Measurements from ENCODE around the gene LRFN2.

Gene LRFN2

DNA sequence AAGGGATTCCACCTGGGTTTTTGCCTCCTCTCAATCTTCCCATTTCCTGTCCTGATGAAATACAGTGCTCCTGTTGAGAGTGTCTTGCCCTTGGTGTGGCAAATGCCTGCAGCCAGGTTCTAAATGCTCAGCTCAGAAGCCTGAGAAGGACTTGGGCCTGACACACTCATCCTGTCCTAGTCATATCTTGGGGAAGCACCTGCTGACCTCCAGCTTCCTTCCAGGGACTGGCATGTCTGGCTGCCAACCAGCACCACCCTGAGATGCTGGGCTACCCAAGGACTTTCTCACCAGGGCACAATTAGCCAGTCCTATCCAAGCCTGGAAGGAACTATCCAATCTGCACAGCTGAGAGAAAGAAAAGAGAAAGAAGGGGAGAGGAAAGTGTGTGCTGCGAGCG, 43.4 kb downstream of the LRFN2 start:
- no peak for DNase-seq (ENCODE audit: low read depth)

DNA sequence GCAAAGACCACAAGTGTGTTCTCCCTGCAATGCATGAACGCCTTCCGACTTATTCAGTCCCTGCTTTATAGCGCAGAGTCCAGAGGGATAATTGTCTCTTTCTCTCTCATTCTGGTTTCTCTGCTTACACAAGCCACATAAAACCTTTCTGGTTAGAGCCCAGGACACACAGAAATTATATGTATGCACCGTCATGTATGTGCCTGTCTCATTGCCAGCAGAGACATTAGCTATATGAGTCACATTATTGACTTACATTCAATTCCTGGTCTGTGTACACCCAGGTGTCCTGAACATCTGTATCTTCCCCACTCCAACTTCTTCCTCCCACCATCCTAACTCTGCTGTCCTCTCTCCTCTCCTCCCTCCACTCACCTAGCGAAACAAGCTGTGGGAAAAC, 44.0 kb downstream of the LRFN2 start:
- no peak for DNase-seq (ENCODE audit: low read depth)

DNA sequence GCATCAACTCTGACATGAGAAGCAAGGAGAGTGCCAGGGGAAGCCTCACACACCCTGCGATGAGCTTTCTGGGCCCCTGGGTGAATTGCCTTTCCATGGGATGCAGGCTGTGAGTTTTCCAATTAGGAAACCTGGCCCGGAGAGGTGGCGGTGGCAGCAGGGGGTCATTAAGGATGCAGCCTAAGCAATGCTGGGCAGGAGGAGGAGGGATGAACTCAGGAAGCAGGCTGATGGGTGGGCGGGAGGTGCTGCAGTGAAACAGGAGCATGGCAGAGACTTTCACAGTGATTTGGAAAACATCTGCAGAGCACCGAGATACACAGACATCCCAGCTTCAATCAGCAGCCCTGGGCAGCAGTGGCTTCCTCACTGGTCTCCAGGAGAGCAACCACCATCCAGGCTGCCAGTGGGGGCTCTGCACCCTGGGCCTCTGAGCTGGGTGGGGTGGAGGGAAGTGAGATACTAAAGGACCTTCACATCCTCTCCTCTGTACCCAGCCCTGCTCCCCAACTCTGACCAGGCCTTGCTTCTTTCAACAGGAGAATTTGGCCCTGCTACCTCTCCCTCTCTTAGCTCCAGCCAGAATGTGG, 44.9 kb downstream of the LRFN2 start:
- DNase-seq (ENCODE audit: low read depth), result no peak

DNA sequence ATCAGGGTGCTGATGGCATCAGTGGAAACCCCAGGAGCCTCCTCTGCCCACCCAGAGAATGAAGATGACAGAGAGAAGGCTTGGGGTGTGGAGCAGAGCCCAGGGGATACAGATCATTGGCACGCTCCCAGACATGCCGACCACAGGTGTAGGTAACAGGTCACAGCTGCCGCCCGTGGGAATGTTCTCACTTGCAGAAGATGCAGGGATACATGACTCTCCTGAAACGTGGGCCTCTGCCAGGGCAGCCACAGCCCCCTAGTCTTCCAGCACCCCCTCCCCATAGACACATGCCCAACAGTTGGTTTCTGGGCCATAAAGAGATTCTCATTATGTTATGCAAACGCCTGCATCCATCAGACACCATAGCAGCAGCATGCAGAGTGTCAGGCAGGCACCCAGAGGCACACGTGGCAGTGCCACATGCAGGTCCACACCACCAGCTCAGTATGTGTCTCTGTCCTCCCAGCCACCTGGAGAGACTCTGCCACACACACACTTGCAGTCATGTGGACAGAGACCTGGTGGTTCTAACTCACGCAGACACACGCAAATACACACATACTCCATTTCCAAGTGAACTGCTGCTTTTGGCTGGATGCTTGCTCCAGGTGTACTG, 45.5 kb downstream of the LRFN2 start:
- DNase-seq (ENCODE audit: low read depth), result no peak

DNA sequence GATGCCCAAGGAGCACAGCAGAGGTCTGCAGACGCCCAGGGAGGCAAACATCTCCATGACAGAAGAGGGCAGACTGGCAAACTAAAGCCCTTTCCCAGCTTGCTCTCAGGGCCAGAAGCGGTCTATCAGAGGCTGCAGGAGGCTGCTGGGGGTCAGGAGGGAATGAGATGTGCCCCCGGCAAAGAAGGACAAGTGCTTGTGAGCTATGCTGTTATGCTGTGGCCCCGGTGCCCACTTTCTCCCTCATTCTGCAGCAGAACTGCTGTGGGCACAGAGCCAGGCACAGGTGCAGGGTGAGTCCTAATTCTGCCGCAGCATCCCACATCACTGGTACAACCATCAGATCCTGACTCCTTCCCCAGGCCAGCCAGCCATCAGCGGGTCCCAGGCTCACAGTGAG, 46.4 kb downstream of the LRFN2 start:
- no peak for DNase-seq (ENCODE audit: low read depth)

DNA sequence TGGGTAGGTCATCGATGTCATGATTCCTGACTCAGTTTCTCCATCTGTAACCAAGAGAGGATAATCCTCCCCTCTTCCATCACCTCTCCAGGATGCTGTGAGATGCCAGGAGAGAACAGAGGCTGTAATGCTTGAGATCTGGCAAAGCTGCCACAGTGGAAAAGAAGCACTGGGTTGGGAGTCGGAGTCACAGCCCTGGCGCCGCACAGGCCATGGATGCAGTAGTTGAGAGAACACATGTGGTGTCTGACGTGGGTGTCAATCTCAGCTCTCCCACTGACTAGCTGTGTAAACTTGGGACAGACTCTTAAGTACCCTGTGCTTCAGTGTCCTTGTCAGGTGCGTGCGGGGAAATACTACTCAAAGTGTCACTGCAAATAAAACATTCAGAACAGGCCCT, 47.3 kb downstream of the LRFN2 start:
- DNase-seq (ENCODE audit: low read depth), result no peak

DNA sequence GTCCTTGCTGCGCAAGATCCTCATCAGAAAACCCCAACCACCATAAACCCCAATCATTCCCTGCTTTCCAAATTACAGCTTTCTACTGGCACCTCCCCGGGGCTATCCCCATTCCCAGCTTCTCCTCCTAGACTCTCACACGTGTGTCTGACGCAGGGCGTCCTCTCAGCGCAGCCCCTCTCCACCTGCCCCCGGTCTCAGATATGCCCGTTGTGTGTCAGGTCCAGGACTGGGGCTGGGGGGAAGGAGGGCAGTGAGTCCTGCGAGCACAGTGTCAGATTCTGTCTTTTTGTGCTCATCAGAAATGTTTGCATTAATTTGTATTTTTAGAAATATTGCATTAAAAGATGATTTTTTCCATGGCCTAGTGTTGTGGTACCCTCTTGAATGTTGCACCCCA, 48.6 kb downstream of the LRFN2 start:
- no peak for DNase-seq (ENCODE audit: low read depth)

DNA sequence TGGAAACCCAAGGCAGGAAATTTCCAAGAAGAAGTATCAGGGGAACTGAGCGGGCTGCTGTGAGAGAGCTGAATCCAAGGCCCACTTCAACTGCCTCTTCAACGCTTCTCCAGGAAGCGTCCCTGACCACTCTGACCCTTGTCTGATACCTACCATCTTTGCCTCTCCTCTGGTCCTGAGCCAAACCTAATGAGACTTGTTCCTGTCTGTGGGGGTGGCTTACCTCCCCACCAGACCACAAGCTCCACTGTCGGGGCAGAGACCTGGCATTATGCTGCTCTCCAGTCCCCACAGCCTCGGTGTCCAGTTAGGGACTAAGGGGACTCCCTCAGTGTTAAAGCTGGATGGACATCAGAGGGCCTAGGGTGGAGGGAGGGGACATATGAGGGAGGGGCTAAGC, 49.7 kb downstream of the LRFN2 start:
- DNase-seq (ENCODE audit: low read depth), result no peak

DNA sequence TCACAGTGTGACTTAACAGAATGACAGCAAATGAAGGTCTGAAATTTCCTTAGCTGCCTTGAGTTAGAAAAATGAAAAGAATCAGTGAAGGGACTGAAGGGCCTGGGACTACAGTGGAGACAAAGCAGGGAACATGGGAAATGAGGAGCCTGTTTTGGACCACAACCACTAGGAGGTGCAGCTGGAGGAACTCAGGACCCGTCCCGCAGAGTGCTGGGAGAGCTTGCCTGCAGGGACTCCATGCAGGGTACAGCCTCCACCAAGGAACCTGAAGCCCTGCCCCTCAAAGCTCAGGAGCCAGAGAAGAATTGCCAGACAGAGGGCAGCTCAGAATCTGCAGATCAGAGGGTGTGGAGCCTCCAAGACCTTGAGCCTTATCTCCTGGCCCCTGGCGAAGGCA, 50.7 kb downstream of the LRFN2 start:
- no peak for DNase-seq (ENCODE audit: low read depth)

DNA sequence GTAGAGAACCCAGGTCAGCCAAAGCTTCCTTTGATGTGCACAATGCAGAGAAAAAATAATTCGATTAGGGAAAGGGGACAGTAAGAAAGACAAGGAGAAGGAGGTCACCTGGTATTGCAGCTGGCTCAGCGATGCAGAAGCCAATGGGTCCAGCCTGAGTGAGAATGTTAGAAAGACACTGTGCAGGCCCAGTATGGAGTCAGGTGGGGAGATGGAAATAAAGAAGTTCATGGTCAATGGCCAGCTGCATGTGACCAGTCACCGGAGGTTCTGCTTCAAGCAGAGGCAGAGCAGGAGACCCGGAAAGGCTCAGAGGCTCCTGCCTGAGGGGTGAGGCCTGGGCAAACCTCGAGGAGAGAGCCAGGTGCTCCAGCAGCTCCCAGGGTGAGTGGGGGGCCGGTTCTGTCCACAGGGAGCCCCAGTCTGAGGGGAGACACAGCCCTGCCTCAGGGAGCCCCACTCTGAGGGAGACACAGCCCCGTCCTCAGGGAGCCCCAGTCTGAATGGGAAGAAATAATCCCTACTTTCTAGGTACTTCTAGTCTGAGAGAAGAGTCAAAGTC, 51.3 kb downstream of the LRFN2 start:
- DNase-seq (ENCODE audit: low read depth), result peak; percentile 8

DNA sequence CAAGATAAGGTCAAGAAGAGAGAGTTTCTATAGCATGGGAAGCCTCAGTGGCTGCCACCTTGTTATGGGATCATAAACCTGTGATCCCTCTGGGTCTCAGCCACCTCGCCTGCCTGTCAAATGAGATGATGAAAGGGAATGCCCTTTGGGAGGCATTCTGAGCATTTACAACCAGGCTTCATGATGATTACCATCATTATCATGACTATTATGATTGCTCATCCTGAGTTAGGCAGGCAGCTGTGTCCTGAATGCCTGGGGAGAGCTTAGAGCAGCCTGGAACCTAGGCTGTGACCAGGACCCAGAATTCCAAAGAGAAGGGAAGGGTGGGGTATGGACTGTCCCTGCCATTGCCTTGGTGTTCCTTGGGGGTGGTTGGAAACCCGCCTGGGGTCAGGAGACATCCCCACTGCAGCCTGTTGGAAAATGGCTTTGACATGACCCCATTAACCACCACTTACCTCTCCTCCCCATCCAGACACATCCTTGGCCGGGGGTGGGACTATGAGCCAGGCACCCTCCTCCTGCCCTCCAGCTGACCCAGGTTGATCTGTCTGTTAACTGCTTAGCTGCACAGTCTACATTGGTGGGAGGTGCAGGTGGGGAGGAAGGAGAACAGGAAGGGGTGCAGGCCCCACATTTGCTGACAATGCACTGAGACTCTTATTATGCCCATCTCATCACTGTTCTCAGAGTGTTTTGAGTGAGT, 51.9 kb downstream of the LRFN2 start:
- DNase-seq (ENCODE audit: low read depth), result no peak

DNA sequence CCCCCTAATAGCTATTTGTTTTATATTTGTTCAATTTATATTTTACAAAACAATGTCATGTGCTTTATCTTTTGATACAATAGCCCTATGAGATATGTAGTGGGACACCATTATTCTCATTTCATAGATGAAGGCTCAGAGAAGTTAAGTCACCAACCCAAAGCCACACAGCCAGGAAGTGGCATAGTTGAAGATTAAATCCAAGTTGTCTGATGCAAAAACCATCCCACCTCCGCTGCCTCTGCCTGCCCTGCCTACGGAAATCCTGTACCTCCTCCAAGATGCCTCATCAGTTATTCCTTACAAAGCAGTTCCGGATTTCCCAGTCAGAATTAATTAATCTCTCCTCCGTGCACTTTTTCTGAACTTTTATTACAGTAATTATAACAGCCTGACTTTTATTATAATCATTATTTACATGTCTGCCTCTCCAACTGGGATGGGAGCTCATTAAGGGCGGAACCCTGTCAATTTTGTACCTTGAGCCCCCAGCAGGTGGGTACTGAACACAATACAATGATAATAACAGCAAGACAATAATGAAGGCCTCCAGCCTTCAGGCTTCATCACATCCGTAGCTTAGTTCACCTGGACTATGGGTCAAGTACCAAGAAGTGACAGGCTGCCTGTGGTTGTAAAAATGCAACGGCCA, 54.7 kb downstream of the LRFN2 start:
- no peak for DNase-seq (ENCODE audit: low read depth)

DNA sequence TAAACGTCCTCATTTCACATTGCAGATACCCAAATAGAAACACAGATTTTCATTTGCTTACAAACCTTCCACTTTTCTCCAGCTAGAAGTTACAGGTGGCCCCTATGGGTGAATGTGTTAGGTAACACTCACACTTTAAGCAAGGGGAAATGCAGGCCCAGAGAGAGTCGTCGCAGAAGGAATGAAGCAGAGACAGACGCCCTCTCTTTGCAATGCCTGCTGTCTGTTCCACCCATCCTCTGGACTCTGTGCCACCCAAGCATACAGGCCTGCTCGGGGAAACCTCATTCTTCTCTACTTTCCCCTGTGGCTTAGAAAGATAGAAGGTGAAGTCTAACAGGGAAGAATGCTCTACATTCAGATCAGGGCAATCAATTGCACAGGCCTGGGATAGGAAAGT, 57.2 kb downstream of the LRFN2 start:
- DNase-seq (ENCODE audit: low read depth), result no peak

DNA sequence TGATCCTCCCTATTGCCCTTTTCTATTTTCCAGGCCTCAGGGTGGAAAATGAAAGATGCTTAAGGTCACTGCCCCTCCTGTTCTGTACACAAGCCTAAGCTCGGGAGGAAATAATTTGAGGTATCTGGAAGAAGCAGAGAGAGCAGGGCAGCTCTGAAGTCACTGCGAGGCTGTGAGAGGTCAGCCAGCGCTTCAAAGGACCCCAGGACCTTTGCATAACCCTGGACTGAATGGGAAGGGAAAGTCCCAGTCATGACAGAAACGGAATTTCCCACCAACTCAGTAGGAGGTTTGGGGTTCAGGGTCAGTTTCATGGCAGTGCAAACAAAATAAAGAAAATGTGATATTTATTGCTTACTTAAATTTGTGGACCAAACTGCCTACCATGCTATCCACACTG, 58.1 kb downstream of the LRFN2 start:
- no peak for DNase-seq (ENCODE audit: low read depth)

DNA sequence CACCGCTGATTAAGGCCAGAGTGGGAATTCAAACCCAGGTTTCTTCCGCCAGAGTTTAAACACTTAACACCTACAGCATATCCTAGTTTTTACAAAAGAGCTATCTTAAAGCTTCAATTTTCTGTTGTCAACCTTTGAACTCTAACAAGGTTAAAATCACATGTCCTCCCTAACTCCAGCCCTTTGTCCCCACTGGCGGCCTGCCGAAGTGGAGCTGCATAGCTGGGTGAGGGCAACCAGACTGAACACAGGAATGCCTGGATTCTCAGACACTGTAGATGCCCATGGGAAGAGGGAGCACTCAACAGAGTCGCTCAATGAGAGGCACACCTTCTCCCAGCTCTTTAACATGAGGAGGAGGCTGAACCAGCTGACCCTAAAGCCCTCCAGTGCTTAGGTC, 59.1 kb downstream of the LRFN2 start:
- DNase-seq (ENCODE audit: low read depth), result no peak

DNA sequence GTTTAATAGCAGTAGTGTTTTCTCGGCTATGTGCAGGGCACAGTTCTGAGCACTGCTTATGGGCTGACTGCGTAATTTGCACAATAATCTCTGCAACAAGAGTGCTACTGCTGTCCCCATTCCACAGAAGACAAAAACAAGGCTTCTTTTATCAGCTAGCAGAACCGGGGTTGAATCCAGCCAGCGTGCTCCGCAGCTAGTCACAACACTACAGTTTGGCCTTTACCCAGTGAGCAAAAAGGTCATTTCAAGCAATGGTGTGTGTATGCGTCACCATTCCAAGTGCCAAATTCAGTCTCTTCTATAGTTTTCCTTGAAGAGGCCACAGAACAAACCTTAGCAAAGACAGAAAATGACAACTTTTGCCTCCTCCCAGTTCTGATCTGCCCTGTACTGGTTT, 61.1 kb downstream of the LRFN2 start:
- no peak for DNase-seq (ENCODE audit: low read depth)

DNA sequence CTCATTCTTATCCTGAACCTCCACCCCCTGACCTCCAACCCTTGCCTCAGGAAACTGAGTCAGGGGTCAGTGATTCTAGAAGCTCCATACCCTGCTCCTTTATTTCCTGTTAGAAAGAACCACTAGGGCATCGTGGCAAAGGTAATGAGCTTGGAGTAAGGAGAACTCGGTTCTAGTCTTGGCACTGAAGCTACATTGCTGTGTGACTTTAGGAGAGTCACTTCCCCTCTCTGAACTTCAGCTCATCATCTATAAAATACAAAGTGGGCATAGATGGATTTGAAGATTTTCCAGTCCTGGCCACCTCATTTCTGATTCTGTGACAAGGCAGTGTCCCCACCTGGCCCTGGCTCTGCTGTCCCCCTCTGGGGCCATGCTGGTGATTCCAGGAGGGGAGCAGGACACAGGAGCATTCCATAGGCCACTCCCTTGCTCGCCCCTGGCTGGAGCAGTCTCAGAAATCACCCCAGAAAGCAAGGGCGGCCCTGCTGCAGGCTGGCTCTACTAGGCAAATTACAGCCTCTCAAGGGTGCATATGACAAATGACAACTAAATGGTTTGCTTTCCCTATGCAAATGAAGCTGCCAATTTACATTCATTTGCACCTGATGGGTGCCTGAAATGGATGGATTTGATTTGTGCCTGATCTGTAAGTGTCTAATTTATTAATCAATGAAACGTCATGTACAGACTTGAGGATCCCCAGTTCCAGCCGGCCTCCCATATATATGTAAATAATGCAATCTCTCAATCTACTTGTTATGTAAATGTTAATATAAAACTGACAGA, 62.2 kb downstream of the LRFN2 start:
- no peak for DNase-seq (ENCODE audit: low read depth)

DNA sequence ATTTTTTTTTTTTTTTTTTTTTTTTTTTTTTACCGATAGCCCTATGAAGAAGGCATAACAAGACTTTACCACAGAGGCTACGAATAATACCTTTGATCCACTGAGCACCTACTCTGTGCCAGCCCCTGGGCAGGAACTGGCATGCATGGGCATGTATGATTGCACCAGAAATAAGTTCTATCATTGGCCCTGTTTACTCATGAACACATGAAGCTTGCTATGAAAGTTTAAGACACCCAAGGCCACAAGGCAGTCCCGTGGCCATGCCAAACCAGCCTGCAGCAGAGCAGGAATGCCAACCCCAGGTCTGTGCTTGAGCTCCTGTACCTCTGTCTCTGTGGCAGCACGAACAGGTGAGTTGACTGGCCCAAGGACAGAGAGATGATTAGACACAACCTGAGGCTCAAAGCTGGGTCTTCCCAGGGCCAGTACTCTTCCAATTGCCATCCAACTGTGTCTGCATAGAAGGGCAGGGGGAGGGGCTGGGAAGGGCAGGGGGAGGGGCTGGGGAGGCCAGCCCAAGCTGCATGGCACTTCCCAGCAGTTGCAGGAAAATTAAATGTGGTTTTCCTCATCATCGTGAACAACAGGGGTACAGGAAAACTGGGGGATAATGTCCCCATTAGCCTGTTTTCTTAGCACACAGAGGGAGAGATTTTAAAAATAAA, 63.5 kb downstream of the LRFN2 start:
- no peak for DNase-seq (ENCODE audit: low read depth)

DNA sequence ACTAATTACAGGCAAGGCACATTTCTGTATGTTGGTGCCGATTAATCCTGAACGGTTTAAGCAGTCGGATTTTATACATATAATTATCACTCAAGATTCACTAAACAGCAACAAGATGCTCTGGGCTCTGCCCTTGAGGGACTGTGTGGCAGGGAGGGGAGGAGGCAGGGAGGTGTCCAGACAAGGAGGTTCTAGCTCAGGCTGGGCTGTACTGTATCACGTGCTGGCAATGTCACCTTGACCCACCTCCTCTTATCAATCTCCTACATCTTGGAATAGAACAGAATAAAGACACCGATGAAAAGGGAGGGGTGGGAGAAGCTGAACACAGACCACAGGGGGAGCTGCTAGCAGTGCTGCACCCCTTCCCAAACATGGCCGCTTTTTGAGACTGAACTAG, 65.7 kb downstream of the LRFN2 start:
- DNase-seq (ENCODE audit: low read depth), result no peak

DNA sequence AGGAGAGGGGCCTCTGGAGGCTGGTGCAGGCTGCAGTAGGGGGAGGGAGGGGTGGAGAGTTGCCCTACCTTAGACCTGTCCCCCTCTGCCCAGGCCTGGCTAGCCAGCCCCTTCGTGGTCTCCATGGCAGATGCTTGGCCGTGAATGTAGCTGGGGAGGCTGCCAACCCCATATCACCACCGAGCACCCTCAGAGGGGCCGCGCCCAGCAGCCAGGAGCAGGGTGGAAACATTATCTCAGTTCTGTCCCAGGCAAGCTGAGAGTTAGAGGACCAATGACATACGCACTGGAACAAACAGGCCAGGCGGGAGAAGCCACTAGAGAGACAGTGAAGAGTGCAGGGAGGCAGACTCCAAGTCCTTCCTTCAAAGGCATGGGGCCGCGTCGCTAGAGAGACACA, 66.5 kb downstream of the LRFN2 start:
- no peak for DNase-seq (ENCODE audit: low read depth)

DNA sequence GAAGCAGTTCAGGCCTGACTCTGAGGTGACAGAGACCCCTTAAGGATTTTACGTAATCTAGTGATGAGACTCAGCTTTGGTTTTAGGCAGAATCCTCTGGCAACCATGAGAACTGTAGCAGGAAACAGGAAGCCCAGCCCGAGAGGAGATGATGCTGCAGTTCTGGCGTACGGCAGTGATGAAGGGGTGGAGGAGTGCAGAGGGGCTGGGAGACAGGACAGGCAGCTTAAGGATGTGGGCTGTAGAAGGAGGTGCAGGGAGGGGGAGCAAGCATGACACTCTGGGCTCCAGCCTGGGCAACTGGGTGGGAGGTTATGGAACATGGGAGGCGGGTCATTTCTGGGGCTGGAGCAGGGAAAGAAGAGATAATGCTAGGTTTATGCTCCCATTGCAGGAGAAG, 67.1 kb downstream of the LRFN2 start:
- no peak for DNase-seq (ENCODE audit: low read depth)

DNA sequence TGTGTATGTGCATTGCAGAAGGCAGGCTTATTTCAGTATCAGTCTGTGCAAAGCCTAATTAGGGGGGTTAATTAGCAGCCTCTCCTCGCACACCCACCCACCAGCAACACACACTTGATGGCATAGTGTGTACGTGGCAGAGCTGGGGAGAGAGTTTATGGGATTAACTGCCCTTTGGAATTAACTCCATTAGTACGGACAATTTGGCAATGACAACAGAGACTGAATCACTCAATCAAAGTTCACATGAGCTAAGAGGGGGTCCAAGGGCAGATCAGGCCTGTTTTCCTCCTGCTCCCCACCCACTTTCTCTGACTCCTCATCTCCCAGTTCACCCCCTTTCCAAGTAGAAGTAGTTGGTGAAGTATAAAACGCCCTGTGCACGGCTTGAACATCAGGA, 69.5 kb downstream of the LRFN2 start:
- DNase-seq (ENCODE audit: low read depth), result no peak

Data from GM04503 (cell line).